Heart left ventricle (tissue), 16 donors: ENCODE measurements around the gene GALK2. TPM values are rescaled to one million over a fixed set of nuclear protein-coding genes. Genes with fewer than 3 reads are reported as not detected.
A peak's percentile ranks its signal among the peaks of the same experiment; 100 is the strongest.

Experiments
- ATAC-seq, 4 donors: fragments of 200-7000 bp; cut with Tn5 transposase; one replicate each; pipeline ENCODE4 v1.9.1; 2020 to 2022; ENCODE audit warnings: moderate library complexity in 4 of 4, mild to moderate bottlenecking in 3 of 4, moderate number of reproducible peaks in 1 of 4
- DNase-seq, 5 donors: peaks; one replicate each; pipeline ENCODE4 v3.0.0-alpha.2; 2020
- H3K27ac ChIP-seq, 12 donors: fragments of 200-600 bp; sonication (generic) in 4 of 12; one replicate each; pipeline versions ENCODE4 v1.5.0 to v1.8.0; 2016 to 2022; ENCODE audit warnings: mild to moderate bottlenecking in 2 of 12
- H3K27me3 ChIP-seq, 9 donors: fragments of 200-600 bp; sonication (generic) in 2 of 9; one replicate each; pipeline versions ENCODE4 v1.5.1 to v1.8.0; 2016 to 2022; ENCODE audit warnings: mild to moderate bottlenecking in 3 of 9
- H3K36me3 ChIP-seq, 9 donors: fragments of 200-600 bp; sonication (generic) in 2 of 9; one replicate each; pipeline versions ENCODE4 v1.5.0 to v1.8.0; 2018 to 2022; ENCODE audit warnings: mild to moderate bottlenecking in 2 of 9
- H3K4me1 ChIP-seq, 12 donors: fragments of 200-600 bp; sonication (generic) in 4 of 12; one replicate each; pipeline versions ENCODE4 v1.5.0 to v1.8.0; 2016 to 2022; ENCODE audit warnings: mild to moderate bottlenecking in 3 of 12
- H3K4me3 ChIP-seq, 12 donors: fragments of 200-600 bp; sonication (generic) in 4 of 12; one replicate each; pipeline versions ENCODE4 v1.5.0 to v1.8.0; 2017 to 2022; ENCODE audit warnings: mild to moderate bottlenecking in 9 of 12, moderate library complexity in 4 of 12
- H3K9me3 ChIP-seq, 12 donors: fragments of 200-600 bp; sonication (generic) in 4 of 12; one replicate each; pipeline versions ENCODE4 v1.5.0 to v1.8.0; 2016 to 2022; ENCODE audit warnings: mild to moderate bottlenecking in 1 of 12
- CTCF ChIP-seq, 12 donors: fragments of 200-600 bp; sonication (generic) in 4 of 12; IDR thresholded peaks; one replicate each; pipeline versions ENCODE4 v1.5.0 to v1.8.0; 2018 to 2022; ENCODE audit warnings: antibody characterized with exemption in 12 of 12, mild to moderate bottlenecking in 5 of 12
- POLR2A ChIP-seq, 2 donors: fragments of 450-650 bp; IDR thresholded peaks; one replicate each; pipeline ENCODE4 v1.6.1; 2017; ENCODE audit warnings: antibody characterized with exemption in 2 of 2, mild to moderate bottlenecking in 2 of 2, moderate library complexity in 2 of 2
- WGBS, 4 donors: extraction: QIAGEN DNeasy Blood & Tissue Kit in 2 of 4; methylation state at CpG; one replicate each; pipeline versions ENCODE4 v1.1.5 to v1.1.7; 2013 to 2018; 5-methylcytosine and 5-hydroxymethylcytosine counted together
- intact Hi-C, 10 donors: fragments of 100-400 bp; cut with DNase I; formaldehyde crosslinking; loops; one replicate each; pipeline versions ENCODE4 v1.11.1 to v1.14.2; 2022
- polyA plus RNA-seq, 2 donors: library from polyadenylated mRNA; stranded (reverse); fragments of 200-250 nt; gene quantifications; one replicate each; pipeline ENCODE4 v1.2.3, GENCODE V29; 2013
- total RNA-seq, 9 donors: library from RNA; depleted of rRNA in 2 of 9; stranded (reverse); fragments of >200 nt in 2 of 9; fragmentation: NEBNext Ultra II Directional in 3 of 9; extraction: Animal tissue kit (Norgen Biotek cat#: 25700) in 3 of 9; gene quantifications; one replicate each; pipeline versions ENCODE4 v1.1.0 to v1.2.4, GENCODE V29; 2016 to 2023
- donor health status: ischemic (EF 13 %, LVEDD 7.1; RV severe dilation, severe dysfunction).
- donor health status: healthy with polysubstance abuse.
- donor health status: DM: no; HTN: yes; CAD: no.
- donor health status: DM: no; HTN: no; CAD: no.
- donor health status: ischemic (EF 25% LVEDD 6.9; RV normal size, moderate dysfunction).
- donor health status: ischemic (EF 25% LVEDD 5.7; RV mildly dilated, moderate dysfunction).
- donor health status: healthy.
- donor health status: DM: yes; HTN: yes; CAD: no.
- donor health status: ischemic (EF 35%, LVEDD 5.7; RV mildly dilated, moderate dysfunction).
- donor health status: nonischemic (EF 11% LVEDD 7.7; RV severe dilation, severe dysfunction).
- donor health status: DM: yes; HTN: yes; CAD: no.
- donor health status: PGD.
- donor health status: ischemic (EF 29% LVEDD 5.4; RV normal size, mild dysfunction).
- donor health status: nonischemic (EF 23%, LVEDD 6.1; RV moderate dilation, normal function).

The GALK2 gene
- total and polyA plus RNA-seq, 11 donors: 8.3 to 55.3 (median 35.2) TPM

GRCh38 chr15:49148298-49148697 is 21.7 kb upstream of the GALK2 start:
- intact Hi-C loops: loop anchor here in 7 of 10 donors (5.0 to 10.0 kb wide), 7 partner anchors 93 to 857 kb away; partner anchors contain the start of genes SECISBP2L (in 3 of the 7) and EID1 (in 1 of the 7)
- H3K4me1 ChIP-seq: peaks cover 0 to 59% (median 34%) of the 10 kb centered on the region in 12 donors

GRCh38 chr15:49148727-49149126 is 21.3 kb upstream of the GALK2 start:
- intact Hi-C loops: loop anchor here in 7 of 10 donors (5.0 to 10.0 kb wide), 7 partner anchors 94 to 856 kb away; partner anchors contain the start of genes SECISBP2L (in 3 of the 7) and EID1 (in 1 of the 7)
- DNase-seq (no peak), ATAC-seq (no peak)
- Histone ChIP-seq H3K4me1 (peaks cover 0 to 64% (median 38%) of the 10 kb centered on the region in 12 donors), H3K36me3 (peaks cover 0 to 15% (median 12%) of the 10 kb centered on the region in 9 donors), H3K4me3 (no peak overlapping the region), H3K27me3 (no peaks in the 10 kb centered on the region), H3K27ac (peak overlapping the region in 1 of 12 donors; percentile 16), H3K9me3 (no peaks in the 10 kb centered on the region)
- TF ChIP-seq POLR2A (IDR thresholded peaks at IDR 0.05) (no peak), CTCF (IDR thresholded peaks at IDR 0.05) (no peak)
- 76 to 93% (median 83%) methylated on average over 1 of the region's 1 CpG for whole genome bisulfite sequencing, 4 donors

More at GRCh38 chr15:49148298-49148697, 21.7 kb upstream of the GALK2 start:
- H3K9me3 ChIP-seq: no peaks in the 10 kb centered on the region
- peaks cover 0 to 20% (median 16%) of the 10 kb centered on the region in 9 donors for H3K36me3 ChIP-seq
- H3K27me3 ChIP-seq: no peaks in the 10 kb centered on the region
- ATAC-seq (no peak), DNase-seq (no peak)
- WGBS, 4 donors: 55 to 69% (median 57%) methylated on average over 1 of the region's 1 CpG
- peak overlapping the region in 1 of 12 donors; percentile 16 for H3K27ac ChIP-seq
- no peak overlapping the region for H3K4me3 ChIP-seq
- TF ChIP-seq POLR2A (IDR thresholded peaks at IDR 0.05) (no peak), CTCF (IDR thresholded peaks at IDR 0.05) (no peak)

- intact Hi-C loops: loop anchor here in 2 of 10 donors (5.0 to 10.0 kb wide), 3 partner anchors 107 to 473 kb away; partner anchors contain the start of genes DTWD1 (in 1 of the 2), EID1 (in 1 of the 2), FAM227B (in 1 of the 2) and SECISBP2L (in 1 of the 2)
Observed at GRCh38 chr15:49151831-49152230, 18.2 kb upstream of the GALK2 start.

More at GRCh38 chr15:49151831-49152230, 18.2 kb upstream of the GALK2 start:
- Histone ChIP-seq H3K27me3 (no peaks in the 10 kb centered on the region), H3K36me3 (peaks cover 0 to 4% (median 0%) of the 10 kb centered on the region in 9 donors), H3K9me3 (no peaks in the 10 kb centered on the region), H3K4me1 (peaks cover 0 to 67% (median 37%) of the 10 kb centered on the region in 12 donors), H3K4me3 (no peak overlapping the region), H3K27ac (no peak overlapping the region)
- ATAC-seq (no peak), DNase-seq (no peak)
- TF ChIP-seq CTCF (IDR thresholded peaks at IDR 0.05) (no peak), POLR2A (IDR thresholded peaks at IDR 0.05) (no peak)
- WGBS, 4 donors: 72 to 86% (median 81%) methylated on average over 3 of the region's 3 CpGs
